ENCODE results near the gene ZBTB21. TPM values are rescaled to one million over a fixed set of nuclear protein-coding genes. Genes with fewer than 3 reads are reported as not detected.

The ZBTB21 gene
- total and polyA plus RNA-seq, 8 donors = 1.9 to 18.7 (median 4.8) TPM

GRCh38 chr21:42013931-42014330, 3.8 kb upstream of the ZBTB21 start:
- Histone ChIP-seq H3K27me3 (peaks cover 0 to 2% (median 0%) of the 10 kb centered on the region in 3 donors), H3K9me3 (no peaks in the 10 kb centered on the region), H3K4me1 (peaks cover under 1 to 10% (median 8%) of the 10 kb centered on the region in 4 donors), H3K36me3 (no peaks in the 10 kb centered on the region), H3K4me3 (no peak overlapping the region), H3K27ac (no peak overlapping the region)
- TF ChIP-seq POLR2AphosphoS5 (IDR thresholded peaks at IDR 0.05) = no peak
- no peak for TF ChIP-seq POLR2A (IDR thresholded peaks at IDR 0.05)
- no peak for TF ChIP-seq EP300 (IDR thresholded peaks at IDR 0.05)
- TF ChIP-seq CTCF (IDR thresholded peaks at IDR 0.05) = no peak
- 83 to 93% (median 89%) methylated on average over 7 of the region's 7 CpGs for WGBS, 5 donors
- intact Hi-C loops (cut with DNase I; ENCODE audit: low total_unique reads) = no loop called here
- no peak for DNase-seq

GRCh38 chr21:42013376-42013775, 3.2 kb upstream of the ZBTB21 start:
- Histone ChIP-seq H3K4me3 (no peak overlapping the region), H3K27me3 (no peaks in the 10 kb centered on the region), H3K9me3 (no peaks in the 10 kb centered on the region), H3K36me3 (no peaks in the 10 kb centered on the region), H3K27ac (no peak overlapping the region), H3K4me1 (peaks cover 5 to 14% (median 13%) of the 10 kb centered on the region in 4 donors)
- no peak for TF ChIP-seq POLR2AphosphoS5 (IDR thresholded peaks at IDR 0.05)
- no peak for TF ChIP-seq POLR2A (IDR thresholded peaks at IDR 0.05)
- no peak for TF ChIP-seq EP300 (IDR thresholded peaks at IDR 0.05)
- TF ChIP-seq CTCF (IDR thresholded peaks at IDR 0.05) = no peak
- DNase-seq = no peak
- intact Hi-C loops (cut with DNase I; ENCODE audit: low total_unique reads) = no loop called here
- WGBS, 5 donors = 82 to 93% (median 91%) methylated on average over 4 of the region's 4 CpGs

GRCh38 chr21:42012763-42013329, 2.7 kb upstream of the ZBTB21 start:
- Histone ChIP-seq H3K4me1 (peaks cover 5 to 15% (median 13%) of the 10 kb centered on the region in 4 donors), H3K27ac (no peak overlapping the region), H3K27me3 (no peaks in the 10 kb centered on the region), H3K9me3 (no peaks in the 10 kb centered on the region), H3K36me3 (no peaks in the 10 kb centered on the region), H3K4me3 (no peak overlapping the region)
- 78 to 92% (median 88%) methylated on average over 3 of the region's 3 CpGs for WGBS, 5 donors
- intact Hi-C loops (cut with DNase I; ENCODE audit: low total_unique reads) = no loop called here
- no peak for DNase-seq
- TF ChIP-seq EP300 (IDR thresholded peaks at IDR 0.05) (no peak), POLR2AphosphoS5 (IDR thresholded peaks at IDR 0.05) (no peak), CTCF (IDR thresholded peaks at IDR 0.05) (no peak), POLR2A (IDR thresholded peaks at IDR 0.05) (no peak)

GRCh38 chr21:42012344-42012743, 2.2 kb upstream of the ZBTB21 start:
- Histone ChIP-seq H3K4me1 (peaks cover 5 to 15% (median 14%) of the 10 kb centered on the region in 4 donors), H3K36me3 (no peaks in the 10 kb centered on the region), H3K4me3 (no peak overlapping the region), H3K9me3 (no peaks in the 10 kb centered on the region), H3K27me3 (no peaks in the 10 kb centered on the region), H3K27ac (no peak overlapping the region)
- TF ChIP-seq POLR2AphosphoS5 (IDR thresholded peaks at IDR 0.05) (no peak), EP300 (IDR thresholded peaks at IDR 0.05) (no peak), CTCF (IDR thresholded peaks at IDR 0.05) (no peak), POLR2A (IDR thresholded peaks at IDR 0.05) (no peak)
- intact Hi-C loops (cut with DNase I; ENCODE audit: low total_unique reads) = no loop called here
- DNase-seq = no peak
- WGBS, 5 donors = 88 to 98% (median 97%) methylated on average over 9 of the region's 9 CpGs

Measured in stomach (tissue), 9 donors.